ENCODE measurements around the gene ACOT12. TPM values are rescaled to one million over a fixed set of nuclear protein-coding genes. Genes with fewer than 3 reads are reported as not detected.

The ACOT12 gene
- total and polyA plus RNA-seq, 2 donors (not counting 3 experiments of a cell fraction or from before 2014, with no cell fraction given), result not detected

GRCh38 chr5:81359881-81360280 is 34.1 kb downstream of the ACOT12 start:
- no peaks in the 10 kb centered on the region for H3K79me2 ChIP-seq (ENCODE audit: control insufficient read depth, insufficient read depth, low read length)
- dilution Hi-C loops (cut with MboI; ENCODE audit: extremely low pct_ligation_motif_present, low sequenced_read_pairs), result no loop called here
- H3K9me3 ChIP-seq (replicated peaks; ENCODE audit: control insufficient read depth, insufficient read depth, low read length), result no peaks in the 10 kb centered on the region
- no peaks in the 10 kb centered on the region for H3K4me1 ChIP-seq (ENCODE audit: control insufficient read depth, extremely low read depth, insufficient read depth, low read length)
- TF ChIP-seq POLR2A (IDR thresholded peaks at IDR 0.05; ENCODE audit: low read depth, low read length) (no peak), FOS (IDR thresholded peaks at IDR 0.05; ENCODE audit: borderline replicate concordance, insufficient read depth, low read length) (no peak), GATA2 (IDR thresholded peaks at IDR 0.05; ENCODE audit: insufficient read depth, insufficient read length, low read depth, low read length) (no peak), EZH2 (IDR thresholded peaks at IDR 0.05; ENCODE audit: borderline replicate concordance, low read depth, low read length, severe bottlenecking) (no peak), JUN (IDR thresholded peaks at IDR 0.05; ENCODE audit: borderline replicate concordance, insufficient read depth, insufficient read length, low read depth) (no peak), POLR2AphosphoS5 (IDR thresholded peaks at IDR 0.05; ENCODE audit: insufficient read depth, low read depth, low read length) (no peak)
- TF ChIP-seq, protein P1, sequence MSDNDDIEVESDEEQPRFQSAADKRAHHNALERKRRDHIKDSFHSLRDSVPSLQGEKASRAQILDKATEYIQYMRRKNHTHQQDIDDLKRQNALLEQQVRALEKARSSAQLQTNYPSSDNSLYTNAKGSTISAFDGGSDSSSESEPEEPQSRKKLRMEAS (IDR thresholded peaks at IDR 0.05; ENCODE audit: insufficient read depth, insufficient read length), result no peak
- H3K27me3 ChIP-seq (ENCODE audit: control insufficient read depth in 2 of 2, insufficient read depth in 2 of 2, low read length in 2 of 2), result peaks cover 0 to 2% of the 10 kb centered on the region in 2 experiments
- no peak overlapping the region for H3K9ac ChIP-seq (replicated peaks; ENCODE audit: extremely low read depth, insufficient read depth, low read length)
- CTCF ChIA-PET, result interaction anchor here (1.1 kb wide), 1 partner anchor 24 kb away, joined by 3 read pairs; no protein-coding TSS in a partner anchor
- DNase-seq (ENCODE audit: low read depth, low spot score) (no peak), FAIRE-seq (no peak)
- H3K9me1 ChIP-seq (replicated peaks; ENCODE audit: control insufficient read depth, extremely low read depth, insufficient read depth, low read length), result no peaks in the 10 kb centered on the region
- BruUV-seq (replicated peaks), result no TSS peak
- no peak overlapping the region for H3K27ac ChIP-seq (ENCODE audit: insufficient read depth, low read depth, low read length)
- no peaks in the 10 kb centered on the region for H3K36me3 ChIP-seq (ENCODE audit: control insufficient read depth in 2 of 2, extremely low read depth in 1 of 2, insufficient read depth in 2 of 2, low read length in 2 of 2)
- H3K4me2 ChIP-seq (ENCODE audit: insufficient read depth, low read length), result no peak overlapping the region
- no peaks in the 10 kb centered on the region for H4K20me1 ChIP-seq (replicated peaks; ENCODE audit: control insufficient read depth, extremely low read depth, insufficient read depth, low read length)
- no peak overlapping the region for H3K4me3 ChIP-seq (replicated peaks in 1 of 3; ENCODE audit: insufficient read depth in 1 of 3, low read depth in 1 of 3, low read length in 3 of 3)
- intact Hi-C loops (cut with micrococcal nuclease), result no loop called here
- POLR2A ChIA-PET, result no interaction called here
- H2AFZ ChIP-seq (ENCODE audit: low read depth, low read length), result no peak overlapping the region

DNA sequence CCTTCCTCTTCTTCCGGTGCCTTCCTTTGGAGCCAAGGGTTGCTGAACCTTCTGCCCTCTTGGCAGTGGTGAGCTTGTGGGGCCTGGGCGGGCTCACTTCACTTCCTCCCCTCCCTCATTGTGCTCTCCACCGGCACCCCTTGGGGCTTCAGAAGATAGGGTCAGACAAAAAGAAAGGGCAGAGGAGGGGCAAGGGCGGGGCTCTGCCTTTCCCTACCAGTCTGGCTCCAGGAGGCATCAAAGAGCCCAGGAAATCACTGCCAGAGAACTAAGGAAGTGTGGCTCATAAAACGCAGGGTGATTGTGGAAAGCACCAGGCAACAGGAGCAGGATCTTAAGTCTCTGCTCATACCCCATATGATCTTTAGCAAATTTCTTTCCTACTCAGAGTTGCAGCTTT is 34.8 kb downstream of the ACOT12 start:
- Histone ChIP-seq H3K36me3 (ENCODE audit: control insufficient read depth in 2 of 2, extremely low read depth in 1 of 2, insufficient read depth in 2 of 2, low read length in 2 of 2) (no peaks in the 10 kb centered on the region), H4K20me1 (replicated peaks; ENCODE audit: control insufficient read depth, extremely low read depth, insufficient read depth, low read length) (no peaks in the 10 kb centered on the region), H3K4me1 (ENCODE audit: control insufficient read depth, extremely low read depth, insufficient read depth, low read length) (no peaks in the 10 kb centered on the region), H3K9me1 (replicated peaks; ENCODE audit: control insufficient read depth, extremely low read depth, insufficient read depth, low read length) (no peaks in the 10 kb centered on the region), H3K4me3 (replicated peaks in 1 of 3; ENCODE audit: insufficient read depth in 1 of 3, low read depth in 1 of 3, low read length in 3 of 3) (no peak overlapping the region), H2AFZ (ENCODE audit: low read depth, low read length) (no peak overlapping the region), H3K27me3 (ENCODE audit: control insufficient read depth in 2 of 2, insufficient read depth in 2 of 2, low read length in 2 of 2) (peaks cover 0 to 2% of the 10 kb centered on the region in 2 experiments), H3K9ac (replicated peaks; ENCODE audit: extremely low read depth, insufficient read depth, low read length) (no peak overlapping the region), H3K27ac (ENCODE audit: insufficient read depth, low read depth, low read length) (no peak overlapping the region), H3K9me3 (replicated peaks; ENCODE audit: control insufficient read depth, insufficient read depth, low read length) (no peaks in the 10 kb centered on the region), H3K79me2 (ENCODE audit: control insufficient read depth, insufficient read depth, low read length) (no peaks in the 10 kb centered on the region), H3K4me2 (ENCODE audit: insufficient read depth, low read length) (no peak overlapping the region)
- POLR2A ChIA-PET, result no interaction called here
- TF ChIP-seq, protein P1 (IDR thresholded peaks at IDR 0.05; ENCODE audit: insufficient read depth, insufficient read length), result no peak
- TF ChIP-seq GATA2 (IDR thresholded peaks at IDR 0.05; ENCODE audit: insufficient read depth, insufficient read length, low read depth, low read length), result no peak
- no peak for TF ChIP-seq EZH2 (IDR thresholded peaks at IDR 0.05; ENCODE audit: borderline replicate concordance, low read depth, low read length, severe bottlenecking)
- no peak for TF ChIP-seq MYC (IDR thresholded peaks at IDR 0.05; ENCODE audit: low read depth, low read length)
- TF ChIP-seq FOS (IDR thresholded peaks at IDR 0.05; ENCODE audit: borderline replicate concordance, insufficient read depth, low read length), result no peak
- TF ChIP-seq POLR2A (IDR thresholded peaks at IDR 0.05; ENCODE audit: low read depth, low read length), result no peak
- TF ChIP-seq POLR2AphosphoS5 (IDR thresholded peaks at IDR 0.05; ENCODE audit: insufficient read depth, low read depth, low read length), result no peak
- no peak for TF ChIP-seq JUN (IDR thresholded peaks at IDR 0.05; ENCODE audit: borderline replicate concordance, insufficient read depth, insufficient read length, low read depth)
- TF ChIP-seq, protein P2, sequence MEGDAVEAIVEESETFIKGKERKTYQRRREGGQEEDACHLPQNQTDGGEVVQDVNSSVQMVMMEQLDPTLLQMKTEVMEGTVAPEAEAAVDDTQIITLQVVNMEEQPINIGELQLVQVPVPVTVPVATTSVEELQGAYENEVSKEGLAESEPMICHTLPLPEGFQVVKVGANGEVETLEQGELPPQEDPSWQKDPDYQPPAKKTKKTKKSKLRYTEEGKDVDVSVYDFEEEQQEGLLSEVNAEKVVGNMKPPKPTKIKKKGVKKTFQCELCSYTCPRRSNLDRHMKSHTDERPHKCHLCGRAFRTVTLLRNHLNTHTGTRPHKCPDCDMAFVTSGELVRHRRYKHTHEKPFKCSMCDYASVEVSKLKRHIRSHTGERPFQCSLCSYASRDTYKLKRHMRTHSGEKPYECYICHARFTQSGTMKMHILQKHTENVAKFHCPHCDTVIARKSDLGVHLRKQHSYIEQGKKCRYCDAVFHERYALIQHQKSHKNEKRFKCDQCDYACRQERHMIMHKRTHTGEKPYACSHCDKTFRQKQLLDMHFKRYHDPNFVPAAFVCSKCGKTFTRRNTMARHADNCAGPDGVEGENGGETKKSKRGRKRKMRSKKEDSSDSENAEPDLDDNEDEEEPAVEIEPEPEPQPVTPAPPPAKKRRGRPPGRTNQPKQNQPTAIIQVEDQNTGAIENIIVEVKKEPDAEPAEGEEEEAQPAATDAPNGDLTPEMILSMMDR (IDR thresholded peaks at IDR 0.05; ENCODE audit: extremely low read depth in 1 of 2, insufficient read depth in 1 of 2, low read depth in 1 of 2, low read length in 2 of 2), result no peak
- no TSS peak for BruUV-seq (replicated peaks)
- intact Hi-C loops (cut with micrococcal nuclease), result no loop called here
- CTCF ChIA-PET, result no interaction called here
- DNase-seq (ENCODE audit: low read depth, low spot score), result no peak
- no peak for FAIRE-seq
- dilution Hi-C loops (cut with MboI; ENCODE audit: extremely low pct_ligation_motif_present, low sequenced_read_pairs), result no loop called here
